HG02943 (cell line): ENCODE data around the gene DUSP9.
"Not testable (repeated sequence)": the region's sequence is repeated elsewhere in the genome, so short reads cannot be mapped to it uniquely, and the experiment has no call there.

Experiments
- ATAC-seq: cut with Tn5 transposase; IDR thresholded peaks from one replicate; pipeline ENCODE4 v1.9.1; 2021; ENCODE audit warnings: mild to moderate bottlenecking, low read depth, moderate library complexity; ENCODE audit not compliant: unreplicated experiment

The DUSP9 gene, protein sequence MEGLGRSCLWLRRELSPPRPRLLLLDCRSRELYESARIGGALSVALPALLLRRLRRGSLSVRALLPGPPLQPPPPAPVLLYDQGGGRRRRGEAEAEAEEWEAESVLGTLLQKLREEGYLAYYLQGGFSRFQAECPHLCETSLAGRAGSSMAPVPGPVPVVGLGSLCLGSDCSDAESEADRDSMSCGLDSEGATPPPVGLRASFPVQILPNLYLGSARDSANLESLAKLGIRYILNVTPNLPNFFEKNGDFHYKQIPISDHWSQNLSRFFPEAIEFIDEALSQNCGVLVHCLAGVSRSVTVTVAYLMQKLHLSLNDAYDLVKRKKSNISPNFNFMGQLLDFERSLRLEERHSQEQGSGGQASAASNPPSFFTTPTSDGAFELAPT

GRCh38 chrX:153646620-153647373 is at the start of gene DUSP9:
Gene DUSP9, plus strand, starts transcription at chrX:153647203. Its CDS starts 751 bp downstream, at chrX:153647954.
- ATAC-seq = no peak

DNA sequence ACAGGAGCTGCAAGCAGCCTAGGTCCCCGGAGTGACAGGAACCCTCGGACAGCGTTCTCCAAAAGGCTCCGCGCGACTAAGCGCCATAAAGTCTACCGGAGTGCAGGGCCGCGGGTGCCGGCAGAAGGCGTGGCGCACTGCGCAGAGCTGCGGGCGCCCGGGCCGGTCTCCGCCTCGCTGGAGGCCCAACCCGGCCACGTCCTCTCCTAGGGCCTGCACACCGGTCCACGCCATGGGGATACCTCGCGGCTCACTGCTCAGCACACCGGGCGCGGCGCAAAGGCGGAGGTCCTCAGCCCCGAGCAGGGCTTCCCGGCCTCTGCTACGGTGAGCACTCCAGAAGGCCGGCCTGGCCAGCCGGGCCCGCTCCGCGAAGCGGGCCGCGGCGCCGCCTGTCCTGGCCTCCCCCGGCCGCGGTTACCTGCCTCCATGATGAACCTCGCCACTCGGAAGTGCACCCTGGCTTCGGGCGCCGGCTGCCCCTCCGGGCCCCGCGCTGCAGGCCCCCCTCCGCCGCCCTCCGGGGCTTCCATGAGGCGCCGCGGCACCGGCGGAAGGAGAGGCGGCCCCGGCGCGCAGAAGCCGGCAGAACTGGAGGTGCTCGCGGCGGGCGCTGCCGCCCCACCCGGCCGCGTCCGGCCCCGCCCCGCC is 48.3 kb upstream of the DUSP9 start, which contains the start of gene CCNQ:
CCNQ (minus strand) TSS at position 599 of the 651 bp plus-strand sequence; CDS start at position 533, 66 bp downstream.
- peak; percentile 41 for ATAC-seq

GRCh38 chrX:153599192-153600031 is 47.6 kb upstream of the DUSP9 start:
- peak; percentile 69 for ATAC-seq

DNA sequence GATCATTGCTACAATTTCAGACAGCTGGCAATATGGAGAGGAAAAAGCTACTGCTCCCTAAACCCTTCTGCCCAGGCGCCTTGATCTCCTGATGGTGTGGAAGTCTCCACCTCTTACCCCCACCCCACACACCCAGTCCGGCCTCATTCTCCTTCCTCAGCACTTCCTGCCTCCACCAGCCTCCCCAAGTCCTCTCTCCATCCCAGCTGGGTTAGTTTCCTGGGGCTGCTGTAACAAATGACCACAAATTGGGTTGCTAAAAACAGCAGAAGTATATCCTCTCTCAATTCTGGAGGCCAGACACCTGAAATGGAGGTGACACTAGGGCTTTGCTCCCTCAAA is 47.0 kb upstream of the DUSP9 start:
- ATAC-seq = no peak

DNA sequence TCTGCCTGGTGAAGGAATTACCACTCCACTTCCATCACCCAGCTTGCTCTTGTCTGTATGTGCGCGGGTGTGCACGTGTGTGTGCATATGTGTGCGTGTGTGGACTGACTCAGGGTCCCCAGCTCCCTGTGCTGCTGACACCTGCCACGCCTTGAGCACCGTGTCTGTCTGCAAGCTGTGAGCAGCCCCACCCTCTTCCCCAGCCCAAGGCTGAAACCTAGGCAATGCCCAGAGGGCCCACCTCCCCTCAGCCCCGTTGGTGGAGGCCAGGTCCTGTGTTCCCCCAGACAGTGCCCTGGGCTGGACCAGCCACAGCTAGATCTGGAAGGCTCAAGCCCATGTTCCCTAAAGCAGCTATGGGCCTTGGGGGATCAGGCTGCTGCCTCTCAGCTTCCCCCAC is 46.1 kb upstream of the DUSP9 start:
- no peak for ATAC-seq

DNA sequence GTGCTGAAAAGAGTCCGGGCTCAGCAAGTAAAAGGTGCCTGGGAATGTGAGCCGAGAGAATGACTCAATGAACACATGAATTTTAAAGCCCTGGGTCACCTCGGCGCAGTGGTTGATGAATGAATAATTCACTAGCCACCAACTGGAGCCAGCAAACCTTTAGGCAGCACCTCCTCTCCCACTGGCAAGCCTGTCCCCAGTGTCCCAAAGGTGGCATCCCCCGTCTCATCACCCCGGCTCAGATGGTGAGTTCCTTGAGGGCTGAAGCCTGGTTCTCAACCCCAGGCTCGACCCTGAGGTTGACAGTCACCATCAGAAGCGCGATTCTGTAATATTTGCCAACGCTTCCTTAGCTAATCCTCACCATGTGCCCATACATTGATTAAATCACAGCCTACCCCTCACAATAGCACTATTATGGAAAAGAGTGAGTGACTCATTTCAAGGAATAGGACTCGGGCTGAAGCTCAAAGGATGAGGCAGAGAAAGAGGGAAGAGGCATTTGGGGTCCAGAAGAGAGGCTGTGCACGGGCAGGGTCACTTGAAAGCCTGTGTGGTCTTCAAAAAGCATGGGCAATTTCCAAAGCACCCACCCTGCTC is 45.4 kb upstream of the DUSP9 start:
- no peak for ATAC-seq

DNA sequence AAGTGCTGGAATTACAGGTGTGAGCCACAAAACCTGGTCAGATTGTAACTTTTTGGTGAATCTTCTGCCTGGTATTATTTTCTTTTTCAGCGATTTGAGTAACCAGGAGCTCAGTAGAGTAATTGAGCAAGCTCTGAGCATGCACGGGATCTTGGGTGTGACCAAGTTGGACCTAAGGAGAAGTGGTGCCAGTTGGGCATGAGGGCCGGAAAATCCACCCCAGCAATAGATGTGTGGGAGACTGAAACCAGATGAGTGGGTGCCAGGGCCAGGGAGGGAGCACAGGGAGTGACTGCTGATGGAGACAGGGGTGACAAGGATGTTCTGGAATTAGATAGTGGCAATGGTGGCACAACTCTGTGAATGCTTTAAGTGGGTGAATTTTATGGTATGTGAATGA is 44.4 kb upstream of the DUSP9 start:
- ATAC-seq = no peak

DNA sequence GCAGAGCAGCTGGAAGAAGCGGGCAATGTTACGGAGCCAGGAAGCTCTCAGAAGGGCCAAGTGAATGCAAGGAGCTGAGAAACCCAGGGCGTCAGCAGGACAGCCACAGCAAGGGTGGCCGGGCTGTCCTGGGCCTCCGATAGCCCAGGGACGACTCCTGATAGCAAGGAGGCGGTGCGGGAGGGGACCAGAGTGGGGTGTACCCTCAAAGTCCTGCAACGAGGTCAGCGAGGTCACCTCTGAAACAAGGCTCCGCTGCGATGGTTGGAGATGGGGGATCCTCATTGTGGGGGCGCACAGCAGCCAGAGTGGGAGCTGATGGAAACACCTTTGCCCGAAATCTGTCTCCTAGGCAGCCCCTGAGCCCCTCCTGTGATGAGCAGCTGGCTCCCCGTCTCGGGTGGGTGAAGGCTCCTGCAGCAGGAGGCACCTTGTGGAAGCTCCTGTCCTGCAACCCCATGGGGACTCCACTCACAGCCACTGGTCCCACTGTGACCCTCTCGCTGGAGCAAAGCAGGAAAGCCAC is 43.8 kb upstream of the DUSP9 start:
- ATAC-seq = no peak

- ATAC-seq = not testable (repeated sequence)
These were observed 42.2 kb upstream of the DUSP9 start for GRCh38 chrX:153604666-153605380.

DNA sequence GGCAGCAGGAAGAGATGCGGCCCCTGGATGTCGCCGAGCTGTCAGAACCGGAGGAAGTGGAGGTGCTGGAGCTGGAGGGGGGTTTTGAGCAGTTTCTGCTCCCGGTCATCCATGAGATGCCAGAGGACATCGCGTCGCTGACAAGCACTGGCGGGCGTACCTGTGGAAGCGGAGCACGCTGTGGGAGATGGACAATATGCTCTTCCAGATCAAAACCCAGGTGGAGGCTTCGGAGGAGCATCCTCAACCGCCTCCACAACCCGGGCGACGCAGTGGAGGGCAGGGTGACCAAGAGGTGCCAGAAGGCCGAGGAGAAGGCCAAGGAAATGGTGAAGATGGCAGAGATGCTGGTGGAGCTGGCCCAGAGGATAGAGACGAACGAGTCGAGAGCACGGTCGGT is 40.5 kb upstream of the DUSP9 start:
- ATAC-seq = no peak

DNA sequence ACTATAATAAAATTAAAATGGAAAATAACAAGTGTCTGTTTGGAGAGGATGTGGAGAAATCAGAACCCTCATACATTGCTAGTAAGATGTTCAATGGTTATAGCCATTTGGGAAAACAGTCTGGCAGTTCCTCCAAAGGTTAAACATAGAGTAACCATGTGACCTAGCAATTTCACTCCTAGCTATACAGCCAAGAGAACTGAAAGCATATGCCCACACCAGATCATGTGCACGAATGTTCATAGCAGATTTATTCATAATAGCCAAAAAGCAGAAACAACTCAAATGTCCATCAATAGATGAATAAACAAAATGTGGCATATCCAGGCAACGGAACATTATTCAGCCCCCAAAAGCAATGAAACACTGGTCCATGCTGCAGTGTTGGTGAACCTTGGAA is 38.6 kb upstream of the DUSP9 start:
- no peak for ATAC-seq

GRCh38 chrX:153608806-153609205 is 38.2 kb upstream of the DUSP9 start:
- ATAC-seq = no peak

DNA sequence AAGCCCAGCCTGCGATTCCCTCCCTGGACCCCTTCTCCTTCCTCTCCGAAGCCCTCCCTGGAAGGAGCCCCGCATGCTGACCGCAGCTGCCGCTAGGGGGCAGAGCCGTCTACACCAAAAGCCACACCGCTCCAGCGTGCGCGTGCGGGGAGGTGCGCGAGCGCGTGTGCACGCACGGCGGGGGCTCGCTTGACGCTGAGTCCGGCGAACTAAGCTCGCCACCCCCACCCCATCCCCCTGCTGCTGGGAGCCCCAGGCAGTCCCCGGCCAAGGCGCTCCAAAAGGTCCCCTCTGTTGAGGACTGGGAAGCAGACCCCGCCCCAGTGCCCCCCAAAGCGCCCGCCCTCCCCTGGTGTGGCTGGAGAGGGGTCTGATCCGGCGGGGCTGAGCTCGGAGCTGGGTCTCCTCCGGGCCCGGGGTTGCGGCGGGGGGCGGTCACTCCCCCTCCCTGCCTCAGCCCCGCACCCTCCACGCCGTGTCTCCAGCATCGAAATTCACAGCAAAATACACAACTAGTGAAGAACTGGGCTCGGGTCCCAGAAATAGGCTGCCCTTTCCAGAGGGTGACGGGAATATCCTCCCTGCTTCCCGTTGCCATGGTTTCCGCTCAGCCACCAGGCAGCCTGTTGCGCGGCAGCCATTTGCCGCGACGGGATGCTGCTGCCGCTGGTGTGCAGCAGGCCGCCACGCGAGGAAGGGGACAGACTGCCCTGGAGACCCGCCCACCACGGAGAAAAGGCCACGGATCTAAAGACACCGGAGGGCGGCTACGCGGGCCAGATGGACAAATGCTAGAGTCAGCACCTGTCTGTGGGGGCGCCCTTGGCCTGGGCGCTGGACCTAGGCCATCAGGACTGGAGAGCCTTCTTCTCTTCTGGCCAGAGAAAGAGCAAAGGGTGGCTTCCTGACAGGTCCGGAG is 36.8 kb upstream of the DUSP9 start:
- no peak for ATAC-seq

DNA sequence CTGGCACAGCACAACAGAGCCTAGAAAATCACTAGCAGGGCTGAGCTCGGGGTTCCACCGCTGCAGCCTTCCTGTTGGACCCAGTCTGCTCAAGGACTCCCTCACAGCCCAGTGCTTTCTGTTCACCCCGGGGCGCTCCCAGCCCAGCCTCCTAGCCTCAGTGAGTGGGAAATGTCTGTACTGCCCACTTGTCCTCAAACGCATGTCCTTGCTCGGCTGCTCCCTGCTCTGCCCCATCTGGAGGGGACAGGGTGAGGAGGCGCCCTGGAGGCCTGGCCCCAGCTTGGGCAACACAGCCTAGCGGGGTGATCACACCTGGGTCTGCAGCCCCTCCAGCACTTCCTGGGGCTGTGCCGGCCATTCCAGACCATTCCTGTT is 36.2 kb upstream of the DUSP9 start:
- no peak for ATAC-seq

GRCh38 chrX:153611298-153612095 is 35.5 kb upstream of the DUSP9 start:
- ATAC-seq = no peak

- no peak for ATAC-seq
These were observed 34.6 kb upstream of the DUSP9 start for GRCh38 chrX:153612413-153612812.

DNA sequence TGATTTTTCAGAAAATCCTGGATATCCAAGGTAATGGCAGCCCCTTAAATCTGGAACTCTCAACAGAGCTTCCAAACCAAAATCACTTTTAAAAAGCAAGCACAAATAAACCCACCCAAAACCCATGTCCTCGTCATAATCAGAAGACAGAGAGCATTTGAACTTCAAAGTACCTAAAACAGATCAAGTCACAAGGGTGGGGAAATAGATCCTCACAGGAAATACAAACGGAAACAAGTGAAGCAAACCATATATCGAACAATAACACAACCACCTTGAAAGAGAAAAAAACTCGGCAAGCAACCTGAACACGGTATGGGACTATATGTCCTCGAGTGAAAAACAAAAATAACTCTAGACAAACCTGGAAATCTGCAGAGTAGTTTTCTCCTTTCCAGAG is 32.2 kb upstream of the DUSP9 start:
- ATAC-seq = no peak
